Ovary (tissue), 3 donors: ENCODE results near the gene FAM9C.

Experiments
- CTCF ChIP-seq, 3 donors: fragments of 450-650 bp in 2 of 3; fragments of 200-600 bp in 1 of 3; IDR thresholded peaks; one replicate each; pipeline versions ENCODE4 v1.5.1 to v1.8.0; 2016 to 2022; ENCODE audit warnings: antibody characterized with exemption in 3 of 3, mild to moderate bottlenecking in 1 of 3
- EP300 ChIP-seq: sonication (generic); formaldehyde crosslinking; IDR thresholded peaks from one replicate; pipeline ENCODE4 v1.6.1; 2017; ENCODE audit warnings: antibody characterized with exemption
- POLR2A ChIP-seq: fragments of 450-650 bp; IDR thresholded peaks from one replicate; pipeline ENCODE4 v1.6.1; 2017; ENCODE audit warnings: antibody characterized with exemption, mild to moderate bottlenecking, moderate library complexity
- donor health status: DM: no; HTN: no; CAD: no.

- TF ChIP-seq CTCF (IDR thresholded peaks at IDR 0.05) (no peak), POLR2A (no peak), EP300 (no peak)
These were observed 21.5 kb downstream of the FAM9C start for GRCh38 chrX:13022926-13023325.
